HAP-1 (cell line): ENCODE measurements around the gene SLC2A6.

Experiments
- DNase-seq, 2 experiments: peaks; one replicate each; pipeline ENCODE4 v3.0.0-alpha.2; 2016 to 2020; ENCODE audit warnings: low spot score in 2 of 2
- H3K27me3 ChIP-seq: fragments of 250-450 bp; sonication (Bioruptor Pico); 2 replicates; pipeline ENCODE4 v1.5.1; 2020; ENCODE audit warnings: low read depth, mild to moderate bottlenecking, moderate library complexity
- H3K36me3 ChIP-seq: fragments of 250-450 bp; sonication (Bioruptor Pico); replicated peaks from 2 replicates; pipeline ENCODE4 v1.5.1; 2020; ENCODE audit warnings: mild to moderate bottlenecking
- H3K4me1 ChIP-seq: fragments of 250-450 bp; sonication (Bioruptor Pico); 2 replicates; pipeline ENCODE4 v1.5.1; 2020; ENCODE audit warnings: mild to moderate bottlenecking
- H3K4me3 ChIP-seq: fragments of 250-450 bp; sonication (Bioruptor Pico); 2 replicates; pipeline ENCODE4 v1.5.1; 2020; ENCODE audit warnings: mild to moderate bottlenecking, moderate library complexity
- H3K9me3 ChIP-seq: fragments of 250-450 bp; sonication (Bioruptor Pico); 2 replicates; pipeline ENCODE4 v1.5.1; 2020; ENCODE audit warnings: mild to moderate bottlenecking, moderate library complexity
- in situ Hi-C: fragments of 300-500 bp; cut with MboI; formaldehyde crosslinking; loops from 3 replicates; pipeline ENCODE4 v1.14.3; 2020; ENCODE audit warnings: low sequenced_read_pairs, inconsistent platforms, mixed read lengths

SLC2A6 gene

GRCh38 chr9:133519693-133520092 lies 40.8 kb upstream of the SLC2A6 start:
- H3K4me3 ChIP-seq = no peak overlapping the region
- no peaks in the 10 kb centered on the region for H3K36me3 ChIP-seq
- in situ Hi-C loops = no loop called here
- H3K27me3 ChIP-seq = peaks cover 1% of the 10 kb centered on the region; the same call in 1 of the 2 replicates
- no peaks in the 10 kb centered on the region for H3K4me1 ChIP-seq
- DNase-seq = no peak
- H3K9me3 ChIP-seq = no peaks in the 10 kb centered on the region

GRCh38 chr9:133518706-133519449 lies 40.0 kb upstream of the SLC2A6 start:
- H3K9me3 ChIP-seq = no peaks in the 10 kb centered on the region
- in situ Hi-C loops = no loop called here
- H3K36me3 ChIP-seq = no peaks in the 10 kb centered on the region
- no peaks in the 10 kb centered on the region for H3K4me1 ChIP-seq
- H3K27me3 ChIP-seq = peaks cover 3% of the 10 kb centered on the region; the same call in 1 of the 2 replicates
- no peak overlapping the region for H3K4me3 ChIP-seq
- DNase-seq = no peak

- in situ Hi-C loops = no loop called here
- no peak for DNase-seq
- Histone ChIP-seq H3K4me1 (no peaks in the 10 kb centered on the region), H3K27me3 (peaks cover 3% of the 10 kb centered on the region; the same call in 1 of the 2 replicates), H3K4me3 (no peak overlapping the region), H3K36me3 (no peaks in the 10 kb centered on the region), H3K9me3 (no peaks in the 10 kb centered on the region)
Measured at GRCh38 chr9:133518200-133518599, 39.3 kb upstream of the SLC2A6 start.

GRCh38 chr9:133517711-133518110 lies 38.8 kb upstream of the SLC2A6 start:
- Histone ChIP-seq H3K9me3 (no peaks in the 10 kb centered on the region), H3K4me3 (no peak overlapping the region), H3K27me3 (peaks cover 3% of the 10 kb centered on the region; the same call in 1 of the 2 replicates), H3K36me3 (no peaks in the 10 kb centered on the region), H3K4me1 (no peaks in the 10 kb centered on the region)
- DNase-seq = no peak
- in situ Hi-C loops = no loop called here

- in situ Hi-C loops = no loop called here
- peaks cover 3% of the 10 kb centered on the region; the same call in 1 of the 2 replicates for H3K27me3 ChIP-seq
- no peaks in the 10 kb centered on the region for H3K9me3 ChIP-seq
Measured at GRCh38 chr9:133516961-133517350, 38.1 kb upstream of the SLC2A6 start.

GRCh38 chr9:133516256-133516960 lies 37.5 kb upstream of the SLC2A6 start:
- no peaks in the 10 kb centered on the region for H3K36me3 ChIP-seq
- H3K4me3 ChIP-seq = no peak overlapping the region
- no peaks in the 10 kb centered on the region for H3K9me3 ChIP-seq
- H3K4me1 ChIP-seq = no peaks in the 10 kb centered on the region
- in situ Hi-C loops = no loop called here
- no peak for DNase-seq
- peaks cover 3% of the 10 kb centered on the region; the same call in 1 of the 2 replicates for H3K27me3 ChIP-seq

More at GRCh38 chr9:133516961-133517350, 38.1 kb upstream of the SLC2A6 start:
- Histone ChIP-seq H3K36me3 (no peaks in the 10 kb centered on the region), H3K4me1 (no peaks in the 10 kb centered on the region), H3K4me3 (no peak overlapping the region)
- no peak for DNase-seq

- no peaks in the 10 kb centered on the region for H3K9me3 ChIP-seq
- H3K4me3 ChIP-seq = no peak overlapping the region
- in situ Hi-C loops = no loop called here
- H3K36me3 ChIP-seq = no peaks in the 10 kb centered on the region
- no peaks in the 10 kb centered on the region for H3K4me1 ChIP-seq
- no peak for DNase-seq
- H3K27me3 ChIP-seq = peaks cover 3% of the 10 kb centered on the region; the same call in 1 of the 2 replicates
Measured at GRCh38 chr9:133515615-133516255, 36.8 kb upstream of the SLC2A6 start.

- DNase-seq = no peak
- Histone ChIP-seq H3K9me3 (no peaks in the 10 kb centered on the region), H3K36me3 (no peaks in the 10 kb centered on the region), H3K4me1 (no peaks in the 10 kb centered on the region), H3K27me3 (peaks cover 3% of the 10 kb centered on the region; the same call in 1 of the 2 replicates), H3K4me3 (no peak overlapping the region)
- in situ Hi-C loops = no loop called here
Measured at GRCh38 chr9:133515240-133515610, 36.3 kb upstream of the SLC2A6 start.

GRCh38 chr9:133514460-133515239 lies 35.8 kb upstream of the SLC2A6 start:
- no peaks in the 10 kb centered on the region for H3K36me3 ChIP-seq
- in situ Hi-C loops = no loop called here
- peaks cover 3% of the 10 kb centered on the region; the same call in 1 of the 2 replicates for H3K27me3 ChIP-seq

GRCh38 chr9:133513214-133514100 lies 34.6 kb upstream of the SLC2A6 start:
- no peaks in the 10 kb centered on the region for H3K36me3 ChIP-seq
- H3K9me3 ChIP-seq = no peaks in the 10 kb centered on the region
- H3K4me3 ChIP-seq = no peak overlapping the region
- H3K4me1 ChIP-seq = no peaks in the 10 kb centered on the region
- no peak for DNase-seq
- peaks cover 6% of the 10 kb centered on the region for H3K27me3 ChIP-seq
- in situ Hi-C loops = no loop called here

More at GRCh38 chr9:133514460-133515239, 35.8 kb upstream of the SLC2A6 start:
- Histone ChIP-seq H3K4me3 (no peak overlapping the region), H3K4me1 (no peaks in the 10 kb centered on the region), H3K9me3 (no peaks in the 10 kb centered on the region)
- no peak for DNase-seq

- no peaks in the 10 kb centered on the region for H3K9me3 ChIP-seq
- H3K36me3 ChIP-seq = no peaks in the 10 kb centered on the region
- peaks cover 9% of the 10 kb centered on the region for H3K27me3 ChIP-seq
- H3K4me1 ChIP-seq = no peaks in the 10 kb centered on the region
- H3K4me3 ChIP-seq = no peak overlapping the region
- in situ Hi-C loops = no loop called here
- no peak for DNase-seq
Measured at GRCh38 chr9:133512253-133513213, 33.6 kb upstream of the SLC2A6 start.

GRCh38 chr9:133511607-133512006 lies 32.7 kb upstream of the SLC2A6 start:
- no peak for DNase-seq
- Histone ChIP-seq H3K4me3 (no peak overlapping the region), H3K36me3 (no peaks in the 10 kb centered on the region), H3K9me3 (no peaks in the 10 kb centered on the region), H3K27me3 (peaks cover 9% of the 10 kb centered on the region), H3K4me1 (no peaks in the 10 kb centered on the region)
- in situ Hi-C loops = no loop called here
